Heart left ventricle (tissue), 13 donors: Measurements from ENCODE around the gene FAM240B.

ENCODE experiments used
- CTCF ChIP-seq, 12 donors: fragments of 200-600 bp; sonication (generic) in 4 of 12; IDR thresholded peaks; one replicate each; pipeline versions ENCODE4 v1.5.0 to v1.8.0; 2018 to 2022; ENCODE audit warnings: antibody characterized with exemption in 12 of 12, mild to moderate bottlenecking in 5 of 12
- POLR2A ChIP-seq, 2 donors: fragments of 450-650 bp; IDR thresholded peaks; one replicate each; pipeline ENCODE4 v1.6.1; 2017; ENCODE audit warnings: antibody characterized with exemption in 2 of 2, mild to moderate bottlenecking in 2 of 2, moderate library complexity in 2 of 2
- donor health status: ischemic (EF 13 %, LVEDD 7.1; RV severe dilation, severe dysfunction).
- donor health status: DM: no; HTN: yes; CAD: no.
- donor health status: DM: no; HTN: no; CAD: no.
- donor health status: ischemic (EF 25% LVEDD 6.9; RV normal size, moderate dysfunction).
- donor health status: ischemic (EF 25% LVEDD 5.7; RV mildly dilated, moderate dysfunction).
- donor health status: ischemic (EF 35%, LVEDD 5.7; RV mildly dilated, moderate dysfunction).
- donor health status: nonischemic (EF 11% LVEDD 7.7; RV severe dilation, severe dysfunction).
- donor health status: DM: yes; HTN: yes; CAD: no.
- donor health status: PGD.
- donor health status: ischemic (EF 29% LVEDD 5.4; RV normal size, mild dysfunction).
- donor health status: nonischemic (EF 23%, LVEDD 6.1; RV moderate dilation, normal function).

- no peak for TF ChIP-seq CTCF (IDR thresholded peaks at IDR 0.05)
- TF ChIP-seq POLR2A (IDR thresholded peaks at IDR 0.05), result no peak
Observed at GRCh38 chr9:38756702-38757101, 36.8 kb upstream of the FAM240B start.
